Stomach (tissue), 4 donors: ENCODE results near the gene MRTO4.

Source experiments
- CTCF ChIP-seq, 7 experiments: fragments of 450-650 bp in 4 of 7; fragments of 200-600 bp in 3 of 7; sonication (generic) in 3 of 7; IDR thresholded peaks; one replicate each; pipeline ENCODE4 v1.5.1; 2016 to 2019; ENCODE audit warnings: antibody characterized with exemption in 7 of 7, control low read depth in 2 of 7, mild to moderate bottlenecking in 1 of 7
- EP300 ChIP-seq: sonication (generic); formaldehyde crosslinking; IDR thresholded peaks from one replicate; pipeline ENCODE4 v1.6.1; 2017; ENCODE audit warnings: antibody characterized with exemption
- POLR2A ChIP-seq, 4 donors: fragments of 450-650 bp; IDR thresholded peaks; one replicate each; pipeline ENCODE4 v1.6.1; 2016; ENCODE audit warnings: antibody characterized with exemption in 4 of 4, control low read depth in 2 of 4, mild to moderate bottlenecking in 1 of 4, moderate library complexity in 1 of 4
- POLR2AphosphoS5 ChIP-seq, 3 donors: sonication (generic); formaldehyde crosslinking; IDR thresholded peaks; one replicate each; pipeline ENCODE4 v1.6.1; 2016; ENCODE audit warnings: antibody characterized with exemption in 3 of 3

GRCh38 chr1:19262047-19262446 lies 10.4 kb downstream of the MRTO4 start:
- TF ChIP-seq CTCF (IDR thresholded peaks at IDR 0.05) (no peak), POLR2AphosphoS5 (IDR thresholded peaks at IDR 0.05) (no peak), POLR2A (IDR thresholded peaks at IDR 0.05) (no peak), EP300 (no peak)
